Type B pancreatic cell (in vitro differentiated cells): ENCODE results near the gene LINC01488. TPM values are rescaled to one million over a fixed set of nuclear protein-coding genes. Genes with fewer than 3 reads are reported as not detected.

Experiments used
- DNase-seq: peaks from one replicate; pipeline ENCODE4 v3.0.0; 2021; ENCODE audit warnings: mixed read lengths; ENCODE audit not compliant: unreplicated experiment; ENCODE audit errors: extremely low spot score
- H3K27ac Mint-ChIP-seq: 2 replicates; pipeline ENCODE4 v1.8.0; 2021; ENCODE audit warnings: mild to moderate bottlenecking, mixed read lengths
- H3K27me3 Mint-ChIP-seq: 2 replicates; pipeline ENCODE4 v1.8.0; 2021; ENCODE audit warnings: mixed read lengths
- H3K36me3 Mint-ChIP-seq: 2 replicates; pipeline ENCODE4 v1.8.0; 2021; ENCODE audit warnings: mixed read lengths
- H3K4me1 Mint-ChIP-seq: one replicate; pipeline ENCODE4 v1.8.0; 2021; ENCODE audit warnings: mixed read lengths; ENCODE audit not compliant: unreplicated experiment
- H3K4me3 Mint-ChIP-seq: 2 replicates; pipeline ENCODE4 v1.8.0; 2021; ENCODE audit warnings: mild to moderate bottlenecking, mixed read lengths
- H3K9me3 Mint-ChIP-seq: 2 replicates; pipeline ENCODE4 v1.8.0; 2021; ENCODE audit warnings: mixed read lengths
- total RNA-seq: library from RNA; stranded (reverse); gene quantifications from 2 replicates; pipeline ENCODE4 v1.2.1, GENCODE V29; 2021; ENCODE audit warnings: low replicate concordance
- TF ChIP-seq, protein P1 (sequence below): fragments of 200-600 bp; sonication (generic); conservative IDR thresholded peaks from 2 replicates; pipeline ENCODE4 v1.5.0; 2021; ENCODE audit warnings: antibody characterized with exemption, mild to moderate bottlenecking

Gene LINC01488
- total RNA-seq, 1 donor from 2014 or later: not detected

DNA sequence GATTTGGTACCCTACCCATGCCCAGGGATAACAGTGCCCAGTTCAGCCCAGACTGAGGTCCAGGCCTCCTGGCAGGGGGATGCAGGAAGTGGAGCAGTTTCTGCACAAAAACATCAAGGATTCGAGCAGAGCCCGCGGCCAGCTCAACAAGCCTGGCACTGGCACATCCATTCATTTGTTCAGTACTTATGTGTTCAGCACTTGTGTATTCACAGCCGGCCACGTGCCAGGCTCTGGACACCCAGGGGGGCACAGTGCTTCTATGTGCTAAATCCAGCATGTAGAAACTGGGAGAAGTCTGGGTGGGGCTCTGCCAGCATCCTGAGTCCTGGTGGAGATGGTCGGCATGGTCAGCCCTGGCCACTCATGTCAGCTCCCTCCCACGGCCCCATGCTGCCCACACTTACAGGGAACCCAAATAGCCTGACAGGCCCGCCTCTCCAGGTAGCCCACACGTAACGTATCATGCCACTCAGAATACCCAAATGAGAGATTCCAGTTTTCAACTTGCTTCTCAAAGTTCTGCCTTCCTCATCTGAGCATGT is 28.5 kb downstream of the LINC01488 start:
- TF ChIP-seq, protein P1, sequence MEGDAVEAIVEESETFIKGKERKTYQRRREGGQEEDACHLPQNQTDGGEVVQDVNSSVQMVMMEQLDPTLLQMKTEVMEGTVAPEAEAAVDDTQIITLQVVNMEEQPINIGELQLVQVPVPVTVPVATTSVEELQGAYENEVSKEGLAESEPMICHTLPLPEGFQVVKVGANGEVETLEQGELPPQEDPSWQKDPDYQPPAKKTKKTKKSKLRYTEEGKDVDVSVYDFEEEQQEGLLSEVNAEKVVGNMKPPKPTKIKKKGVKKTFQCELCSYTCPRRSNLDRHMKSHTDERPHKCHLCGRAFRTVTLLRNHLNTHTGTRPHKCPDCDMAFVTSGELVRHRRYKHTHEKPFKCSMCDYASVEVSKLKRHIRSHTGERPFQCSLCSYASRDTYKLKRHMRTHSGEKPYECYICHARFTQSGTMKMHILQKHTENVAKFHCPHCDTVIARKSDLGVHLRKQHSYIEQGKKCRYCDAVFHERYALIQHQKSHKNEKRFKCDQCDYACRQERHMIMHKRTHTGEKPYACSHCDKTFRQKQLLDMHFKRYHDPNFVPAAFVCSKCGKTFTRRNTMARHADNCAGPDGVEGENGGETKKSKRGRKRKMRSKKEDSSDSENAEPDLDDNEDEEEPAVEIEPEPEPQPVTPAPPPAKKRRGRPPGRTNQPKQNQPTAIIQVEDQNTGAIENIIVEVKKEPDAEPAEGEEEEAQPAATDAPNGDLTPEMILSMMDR: no peak
- H3K27ac Mint-ChIP-seq: no peak overlapping the region
- DNase-seq: no peak

DNA sequence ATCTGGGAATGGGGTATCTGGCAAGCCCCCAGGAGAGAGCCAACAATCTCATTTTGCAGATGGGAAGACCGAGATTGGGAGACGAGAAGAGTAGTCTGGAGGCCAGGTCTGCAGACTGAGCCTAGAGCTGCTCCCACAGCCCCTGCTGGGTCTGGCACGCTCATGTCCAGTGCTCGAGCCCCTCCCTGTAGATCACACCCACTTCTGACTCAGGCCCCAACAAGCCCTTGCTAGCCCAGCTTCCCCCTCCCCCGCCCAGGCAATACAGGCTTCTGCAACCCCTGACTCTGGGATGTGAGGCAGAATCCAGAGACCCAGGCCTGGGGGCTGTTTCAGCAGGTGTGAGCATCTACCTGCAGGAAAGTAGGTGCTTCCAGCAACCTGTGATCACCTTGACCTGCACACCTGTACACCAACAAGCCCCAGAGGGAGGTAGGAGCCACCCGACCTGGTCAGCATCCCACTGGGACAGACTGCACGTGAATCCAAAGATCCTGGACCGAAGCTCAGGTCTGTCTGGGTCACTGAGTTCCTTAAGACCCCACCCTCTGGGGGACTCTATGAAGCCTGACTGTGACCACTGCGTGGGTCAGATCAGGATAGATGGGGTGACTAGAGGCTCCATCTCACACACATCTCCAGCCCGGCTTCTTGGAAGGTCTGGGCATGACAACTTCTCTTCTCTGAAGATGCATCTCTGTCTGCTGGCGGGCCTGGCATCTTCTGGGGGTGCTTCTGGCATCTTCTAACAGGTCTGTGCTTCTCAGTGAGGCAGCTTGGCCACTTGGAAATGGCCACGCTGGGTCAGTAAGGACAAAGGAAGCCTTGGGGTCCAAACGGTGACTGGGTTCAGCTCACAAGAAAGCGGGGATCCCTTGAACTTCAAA is 29.3 kb downstream of the LINC01488 start:
- Mint-ChIP-seq H3K4me3 (no peak overlapping the region), H3K36me3 (no peaks in the 10 kb centered on the region), H3K27me3 (peaks cover 4% of the 10 kb centered on the region), H3K9me3 (peaks cover 3% of the 10 kb centered on the region), H3K4me1 (no peaks in the 10 kb centered on the region), H3K27ac (no peak overlapping the region)
- no peak for DNase-seq
- TF ChIP-seq, protein P1: no peak

More for the DNA sequence above, 28.5 kb downstream of the LINC01488 start:
- Mint-ChIP-seq H3K4me1 (no peaks in the 10 kb centered on the region), H3K27me3 (peaks cover 4% of the 10 kb centered on the region), H3K36me3 (no peaks in the 10 kb centered on the region), H3K4me3 (no peak overlapping the region), H3K9me3 (no peaks in the 10 kb centered on the region)

DNA sequence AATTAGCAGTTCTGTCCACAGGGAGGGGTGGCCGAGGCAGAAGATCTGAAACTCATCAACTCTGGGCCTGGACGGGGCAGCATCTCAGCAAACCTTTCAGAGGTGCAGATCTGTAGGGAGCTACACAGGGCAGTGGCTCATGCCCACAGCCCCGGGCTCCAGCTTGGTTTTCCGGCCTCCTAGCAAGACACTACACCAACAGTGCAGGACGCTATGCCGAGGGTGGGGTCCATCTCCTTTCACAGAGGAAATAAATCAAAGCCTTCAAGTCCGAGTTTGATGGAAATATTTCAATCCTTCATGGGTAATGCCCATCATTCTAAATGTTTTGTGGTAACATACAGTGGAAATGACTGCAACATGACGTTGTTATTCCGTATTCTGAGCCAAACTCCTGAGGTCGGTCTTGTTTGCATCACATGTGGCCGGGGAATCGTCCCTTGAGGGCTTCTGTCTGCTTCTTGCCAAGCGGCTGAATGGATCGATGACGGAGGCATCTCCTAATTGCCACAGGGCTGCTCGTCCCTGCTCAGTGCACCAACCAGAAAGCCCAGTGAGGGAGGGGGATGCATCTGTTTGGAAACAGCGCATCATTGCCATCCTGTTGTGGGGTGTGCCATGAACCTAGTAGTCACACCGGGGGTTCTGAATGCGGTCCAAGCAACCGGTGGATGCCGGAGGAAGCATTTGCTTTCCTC is 30.0 kb downstream of the LINC01488 start:
- Mint-ChIP-seq H3K27me3 (peaks cover 4% of the 10 kb centered on the region), H3K9me3 (peaks cover 6% of the 10 kb centered on the region)

DNA sequence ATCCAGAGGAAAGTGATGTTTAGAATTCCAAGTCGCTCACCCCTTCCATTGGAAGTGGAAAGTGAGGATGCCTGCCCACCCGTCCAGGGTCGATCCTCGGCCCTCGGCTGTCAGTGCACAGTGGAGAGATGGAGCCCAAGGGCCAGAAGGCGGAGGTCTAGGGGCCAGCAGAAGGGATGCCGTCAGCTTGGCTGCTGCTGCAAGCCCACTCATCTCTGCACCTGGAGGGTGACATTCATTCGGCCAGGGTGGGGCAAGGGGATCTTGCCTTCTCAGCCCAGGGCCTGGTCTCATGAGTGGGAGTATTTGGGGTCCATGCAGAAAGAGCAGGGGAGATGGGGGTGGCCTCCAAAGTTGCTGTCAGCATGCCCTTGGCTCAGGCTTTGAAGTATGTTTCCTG is 30.7 kb downstream of the LINC01488 start:
- no peak overlapping the region for H3K27ac Mint-ChIP-seq
- H3K36me3 Mint-ChIP-seq: no peaks in the 10 kb centered on the region
- H3K4me3 Mint-ChIP-seq: no peak overlapping the region
- TF ChIP-seq, protein P1: no peak
- no peak for DNase-seq
- no peaks in the 10 kb centered on the region for H3K4me1 Mint-ChIP-seq
- H3K27me3 Mint-ChIP-seq: peaks cover 4% of the 10 kb centered on the region
- H3K9me3 Mint-ChIP-seq: peaks cover 6% of the 10 kb centered on the region

More for the DNA sequence above, 30.0 kb downstream of the LINC01488 start:
- no peak for DNase-seq
- Mint-ChIP-seq H3K4me1 (no peaks in the 10 kb centered on the region), H3K36me3 (no peaks in the 10 kb centered on the region), H3K4me3 (no peak overlapping the region), H3K27ac (no peak overlapping the region)
- TF ChIP-seq, protein P1: no peak

DNA sequence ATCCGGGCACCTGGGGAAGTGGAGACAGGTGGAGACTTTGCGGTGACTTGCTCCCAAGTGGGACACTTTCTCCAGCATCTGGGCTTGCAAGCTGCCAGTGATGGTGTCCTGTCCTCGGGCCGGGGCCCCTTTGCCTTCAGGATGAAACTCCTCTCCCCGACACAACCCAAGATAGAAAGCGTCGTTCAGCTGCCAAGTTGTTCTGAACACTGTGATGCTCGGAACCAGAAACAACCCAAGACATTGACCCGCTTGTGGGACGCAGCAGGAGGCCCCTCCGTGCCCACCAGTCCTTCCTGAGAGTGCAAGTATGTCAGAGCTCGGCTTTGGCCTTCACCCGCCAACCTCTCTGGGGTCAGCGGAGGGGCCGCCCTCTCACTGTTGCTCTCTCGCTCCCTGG is 31.3 kb downstream of the LINC01488 start:
- Mint-ChIP-seq H3K4me3 (no peak overlapping the region), H3K27ac (no peak overlapping the region), H3K9me3 (peaks cover 6% of the 10 kb centered on the region)

More for the DNA sequence above, 31.3 kb downstream of the LINC01488 start:
- TF ChIP-seq, protein P1: no peak
- DNase-seq: no peak
- peaks cover 4% of the 10 kb centered on the region for H3K27me3 Mint-ChIP-seq
- H3K4me1 Mint-ChIP-seq: no peaks in the 10 kb centered on the region
- no peaks in the 10 kb centered on the region for H3K36me3 Mint-ChIP-seq
